HG03060 (cell line): ENCODE measurements around the gene DENND10.
"Not testable (repeated sequence)": the region's sequence is repeated elsewhere in the genome, so short reads cannot be mapped to it uniquely, and the experiment has no call there.

Experiments used
- ATAC-seq: cut with Tn5 transposase; IDR thresholded peaks from one replicate; pipeline ENCODE4 v1.9.1; 2021; ENCODE audit warnings: low read depth, moderate number of reproducible peaks; ENCODE audit not compliant: unreplicated experiment

DENND10 gene

DNA sequence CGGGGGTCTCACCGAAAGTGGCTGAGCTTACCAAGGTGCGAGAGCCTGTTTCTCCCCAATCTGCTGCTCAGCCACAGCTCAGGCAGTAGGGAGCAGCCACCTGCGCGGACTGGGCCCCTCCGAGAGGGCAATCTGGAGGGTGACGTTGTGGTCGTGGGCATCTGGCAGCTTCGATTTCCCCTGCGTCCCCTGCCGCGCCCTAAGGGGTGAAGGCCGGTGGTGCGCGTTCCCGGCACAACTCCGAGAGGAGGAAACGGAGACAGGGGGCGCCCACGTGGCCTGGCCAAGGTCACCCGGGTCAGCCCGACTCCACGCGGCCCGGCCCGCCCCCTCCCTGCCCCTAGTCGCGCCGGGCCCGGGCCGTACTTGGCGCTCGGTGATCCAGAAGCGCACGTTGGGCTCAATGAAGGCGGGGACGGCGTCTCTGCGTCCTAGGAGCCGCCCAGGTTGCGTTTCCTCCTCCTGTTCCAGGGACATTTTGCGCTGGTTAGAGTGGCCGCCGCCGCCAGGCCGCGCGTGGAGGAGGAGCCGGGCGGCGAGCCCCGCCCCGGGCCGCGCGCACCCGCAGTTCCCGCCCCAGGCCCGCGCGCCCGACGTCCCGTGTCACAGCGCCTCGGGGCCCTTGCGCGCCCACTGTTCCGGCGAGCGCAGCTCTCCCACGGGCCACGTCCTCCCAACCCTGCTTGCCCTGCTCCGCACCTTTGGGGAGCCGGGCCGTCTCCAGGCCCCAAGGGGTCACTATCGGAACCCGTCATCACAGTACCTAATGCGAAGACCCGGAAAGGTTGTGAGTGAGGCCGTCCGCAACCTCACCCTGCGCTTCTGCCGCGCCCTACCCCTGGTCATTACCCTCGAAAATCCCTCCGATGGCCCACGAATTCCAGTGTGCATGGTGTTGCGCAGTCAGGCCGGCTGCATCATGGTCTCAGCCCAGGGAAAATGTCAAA lies 61.5 kb downstream of the DENND10 start, which contains the start of gene SFXN4:
Gene SFXN4 (minus strand): TSS at position 544 of the 947 bp plus-strand sequence. CDS start 67 bp downstream, at position 477.
- peak; percentile 70 for ATAC-seq

DNA sequence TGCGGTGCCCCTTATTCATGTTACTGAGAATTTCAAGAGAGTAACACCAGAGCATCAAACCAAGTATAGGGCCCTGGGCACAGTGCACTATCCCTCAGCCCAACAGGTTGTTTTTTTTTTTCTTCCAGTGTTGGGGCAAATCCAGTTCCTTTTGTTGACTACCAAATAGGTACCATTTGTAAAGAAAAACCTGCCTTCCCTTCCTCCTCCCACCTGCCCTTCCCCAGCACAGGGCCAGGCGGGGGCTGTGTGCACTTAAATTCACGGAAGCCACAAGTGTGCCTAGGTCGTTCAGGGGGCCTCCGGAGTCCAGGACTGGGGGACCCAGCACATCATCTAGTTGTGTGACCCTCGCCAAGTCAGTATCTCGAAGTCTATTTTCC lies 62.2 kb downstream of the DENND10 start:
- ATAC-seq: no peak

DNA sequence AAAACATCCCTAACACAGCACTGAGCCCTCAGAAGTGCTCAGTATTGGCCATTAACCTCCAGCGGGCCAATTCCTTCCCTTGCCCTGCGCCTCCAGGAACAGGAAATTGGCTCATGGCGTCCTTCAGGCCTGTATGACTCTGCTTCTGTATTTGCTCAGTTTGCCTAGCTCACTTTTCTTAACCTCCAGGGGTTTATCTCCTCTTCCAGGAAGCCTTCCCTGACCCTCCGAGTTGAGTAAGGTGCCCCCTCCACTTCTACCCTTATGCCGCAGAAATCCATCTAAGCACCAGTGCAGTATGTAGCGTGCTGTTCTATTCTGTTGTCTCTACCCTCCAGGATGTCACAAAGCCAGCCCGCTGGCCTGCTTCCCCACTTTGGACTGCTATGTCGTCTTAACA lies 62.7 kb downstream of the DENND10 start:
- no peak for ATAC-seq

DNA sequence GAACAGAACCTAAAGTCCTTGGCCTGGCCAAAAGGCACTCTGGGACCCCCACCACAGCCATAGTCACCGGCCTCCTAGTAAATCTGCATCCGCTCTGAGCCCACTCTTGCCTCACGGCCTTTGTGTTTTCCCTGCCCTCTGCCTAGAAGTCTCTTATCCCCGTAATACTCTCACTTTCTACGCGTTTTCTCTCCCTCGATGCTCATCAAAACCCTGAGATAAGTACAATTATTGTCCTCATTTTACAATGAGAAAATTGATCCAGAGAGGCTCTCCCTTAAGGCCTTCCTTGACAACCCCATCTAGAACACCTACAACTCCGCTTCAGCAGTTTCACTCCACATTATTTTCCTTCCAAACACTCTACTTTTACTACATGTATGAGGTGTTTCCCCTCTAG lies 63.1 kb downstream of the DENND10 start:
- ATAC-seq: no peak

DNA sequence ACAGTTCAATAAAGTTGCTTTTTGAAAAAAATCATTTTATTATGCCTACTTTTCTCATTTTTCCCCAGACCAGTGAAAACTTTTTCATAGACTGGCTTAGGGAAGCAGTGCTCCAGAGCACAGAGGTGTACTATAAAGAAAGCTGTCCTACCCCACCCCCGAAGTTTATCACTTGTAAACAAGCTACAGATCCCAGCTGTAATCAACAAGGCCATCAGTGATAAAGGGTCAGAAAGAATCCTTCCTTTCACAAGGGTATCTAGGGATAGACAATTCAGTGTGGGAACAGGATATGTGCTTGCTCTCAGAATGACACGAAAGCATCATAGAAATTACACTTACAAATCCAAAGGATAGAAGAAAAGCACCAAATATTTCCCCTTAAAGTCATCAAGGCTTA lies 70.2 kb downstream of the DENND10 start:
- no peak for ATAC-seq

DNA sequence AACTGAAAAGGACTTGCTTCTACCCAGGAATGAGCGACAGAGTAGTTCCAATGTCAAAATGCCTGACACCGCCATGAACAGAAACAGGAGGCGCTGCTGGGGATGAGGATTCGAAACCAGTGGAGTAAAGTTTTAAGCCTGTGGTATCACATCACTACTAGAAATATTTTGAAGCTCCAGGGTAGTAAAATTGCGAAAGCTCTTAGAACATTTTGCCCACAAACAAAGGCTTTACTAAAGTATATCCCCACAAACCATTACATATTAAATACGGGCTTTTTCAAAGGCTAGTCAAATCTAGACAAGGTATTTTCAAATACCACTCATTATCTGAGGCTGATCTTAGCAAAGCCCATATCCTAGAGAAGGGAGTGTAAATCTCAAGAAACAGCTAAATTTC lies 72.3 kb downstream of the DENND10 start:
- ATAC-seq: no peak

DNA sequence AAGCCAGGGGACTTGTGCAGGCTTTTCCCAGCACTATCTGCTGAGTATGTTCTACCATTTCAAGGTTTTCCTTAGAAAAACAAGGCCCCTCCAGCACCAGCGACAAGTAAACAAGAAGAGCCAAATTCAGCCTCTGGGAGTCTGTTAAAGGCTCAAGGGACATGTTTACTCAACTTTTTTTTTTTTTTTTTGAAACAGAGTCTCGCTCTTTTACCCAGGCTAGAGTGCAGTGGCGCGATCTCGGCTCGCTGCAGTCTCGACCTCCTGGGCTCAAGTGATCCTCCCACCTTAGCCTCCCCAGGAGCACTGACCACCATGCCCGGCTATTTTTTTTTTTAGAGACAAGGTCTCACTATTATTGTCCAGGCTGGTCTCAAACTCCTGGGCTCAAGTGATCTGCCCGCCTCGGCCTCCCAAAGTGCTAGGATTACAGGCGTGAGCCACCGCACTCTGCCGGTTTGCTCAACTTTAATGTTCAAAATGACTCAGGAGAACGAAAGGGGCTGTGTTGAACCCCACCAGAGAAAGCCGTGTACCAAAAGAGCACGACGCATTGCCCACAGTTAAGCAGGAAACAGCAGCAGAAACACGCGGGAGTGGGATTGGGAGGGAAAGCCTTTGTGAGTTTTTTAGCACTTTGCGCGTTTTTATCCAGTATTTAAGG lies 73.9 kb downstream of the DENND10 start:
- ATAC-seq: no peak

DNA sequence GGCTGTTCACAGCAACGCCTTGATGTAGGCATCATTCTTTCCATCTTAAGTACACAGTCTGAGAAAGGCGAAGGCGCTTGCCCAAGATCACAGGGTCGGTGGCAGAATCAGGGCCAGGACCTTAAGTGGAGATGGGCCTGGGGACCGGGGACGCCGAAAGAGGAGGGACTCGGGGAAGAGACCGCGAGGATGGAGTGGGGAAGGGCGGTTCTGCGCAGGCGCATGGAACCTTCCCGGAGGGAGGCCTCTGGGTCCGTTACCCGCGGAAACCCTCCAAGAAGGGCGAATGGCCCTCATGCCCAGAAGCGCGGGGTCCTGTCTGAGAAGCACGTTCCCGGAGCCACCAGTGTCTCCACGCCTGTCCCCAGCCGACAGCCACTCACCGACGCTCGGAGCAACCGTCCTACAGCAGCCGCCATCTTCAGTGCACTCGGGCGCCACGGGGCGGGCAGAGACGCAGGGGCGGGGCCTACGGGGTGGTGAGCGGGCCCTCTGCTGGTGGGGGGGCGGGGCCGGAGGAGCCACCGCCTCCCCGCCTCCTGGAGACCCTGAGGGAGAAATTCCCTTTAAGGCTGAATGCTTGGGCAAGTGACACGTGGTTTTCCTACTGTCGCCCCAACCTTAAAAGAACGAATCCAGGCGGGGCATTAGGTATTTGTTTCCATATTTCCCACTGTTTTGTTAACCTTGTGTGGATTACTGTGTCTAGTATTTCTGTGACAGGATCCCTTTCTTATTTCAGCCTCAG lies 74.6 kb downstream of the DENND10 start, which contains the start of gene PRDX3:
Gene PRDX3 (minus strand): TSS at position 441 of the 748 bp plus-strand sequence. CDS start 22 bp downstream, at position 419.
- peak; percentile 63 for ATAC-seq

DNA sequence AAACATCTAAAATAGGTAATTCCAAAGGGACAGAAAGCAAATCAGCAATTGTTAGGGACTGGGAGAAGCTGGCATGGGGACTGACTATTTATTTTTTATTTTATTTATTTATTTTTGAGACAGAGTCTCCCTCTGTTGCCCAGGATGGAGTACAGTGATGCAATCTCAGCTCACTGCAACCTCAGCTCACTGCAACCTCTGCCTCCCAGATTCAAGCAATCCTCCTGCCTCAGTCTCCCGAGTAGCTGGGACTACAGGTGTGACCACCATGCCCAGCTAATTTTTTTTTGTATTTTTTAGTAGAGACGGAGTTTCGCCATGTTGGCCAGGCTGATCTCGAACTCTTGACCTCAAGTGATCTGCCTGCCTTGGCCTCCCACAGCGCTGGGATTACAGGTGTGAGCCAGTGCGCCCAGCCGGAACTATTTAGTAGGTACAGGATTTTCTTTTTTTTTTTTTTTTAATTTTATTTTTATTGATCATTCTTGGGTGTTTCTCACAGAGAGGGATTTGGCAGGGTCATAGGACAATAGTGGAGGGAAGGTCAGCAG lies 77.0 kb downstream of the DENND10 start:
- not testable (repeated sequence) for ATAC-seq

DNA sequence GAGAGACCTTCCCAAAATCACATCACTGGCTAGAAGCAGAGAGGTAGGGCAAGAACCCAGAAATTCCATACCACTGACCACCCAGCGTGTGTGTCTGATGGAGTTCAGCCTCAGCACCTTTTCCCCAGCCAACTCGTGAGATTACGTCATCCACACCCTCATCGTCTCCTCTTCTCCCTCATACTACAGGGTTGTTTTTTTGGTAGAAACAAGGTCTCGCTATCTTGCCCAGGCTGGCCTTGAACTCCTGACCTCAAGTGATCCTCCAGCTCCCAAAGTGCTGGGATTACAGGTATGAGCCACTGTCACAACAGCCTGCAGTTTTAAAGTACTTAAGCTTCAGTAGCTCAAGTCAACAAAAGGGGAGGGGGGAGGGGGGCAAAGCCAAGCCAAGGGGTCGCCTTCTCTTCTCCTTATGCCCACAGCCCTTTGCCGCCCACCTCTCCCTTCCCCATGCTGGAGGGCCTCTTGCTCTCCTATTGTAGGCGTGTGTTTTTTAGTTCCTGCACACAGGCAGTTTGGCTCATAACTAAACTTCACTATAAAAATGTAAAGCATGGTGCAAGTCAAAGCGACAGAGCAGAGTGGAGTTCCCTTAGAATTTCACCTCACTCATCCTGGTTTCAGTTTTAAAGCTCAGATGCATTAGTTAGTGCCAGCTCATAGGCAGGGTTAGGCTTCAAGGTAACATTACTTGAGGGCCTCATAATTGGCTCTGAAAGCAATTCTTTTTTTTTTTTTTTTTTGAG lies 79.9 kb downstream of the DENND10 start:
- no peak for ATAC-seq
